GM19193 (cell line): ENCODE data around the gene GPC5.

Source experiments
- POLR2A ChIP-seq: IDR thresholded peaks from 4 replicates; pipeline ENCODE4 v1.6.1; 2011; ENCODE audit not compliant: insufficient read depth, insufficient read length; ENCODE audit errors: extremely low read depth

Gene GPC5

DNA sequence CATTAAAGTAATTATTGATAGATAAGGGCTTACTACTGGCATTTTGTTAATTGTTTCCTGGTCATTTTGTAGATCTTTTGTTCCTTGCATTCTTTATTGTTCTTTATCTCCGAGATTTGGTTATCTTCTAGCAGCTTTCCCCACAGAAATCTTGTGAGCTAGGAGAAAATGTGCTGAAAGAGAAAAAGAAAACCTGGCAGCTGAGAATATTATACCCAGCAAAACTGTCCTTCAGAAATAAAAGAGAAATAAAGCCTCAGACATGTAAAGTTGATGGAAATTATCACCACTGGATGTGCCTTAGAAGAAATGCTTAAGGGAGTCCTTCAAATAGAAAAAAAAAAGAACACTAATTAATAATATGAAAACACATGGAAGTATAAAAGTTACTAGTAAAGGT is 1363.3 kb downstream of the GPC5 start:
- no peak for TF ChIP-seq POLR2A

DNA sequence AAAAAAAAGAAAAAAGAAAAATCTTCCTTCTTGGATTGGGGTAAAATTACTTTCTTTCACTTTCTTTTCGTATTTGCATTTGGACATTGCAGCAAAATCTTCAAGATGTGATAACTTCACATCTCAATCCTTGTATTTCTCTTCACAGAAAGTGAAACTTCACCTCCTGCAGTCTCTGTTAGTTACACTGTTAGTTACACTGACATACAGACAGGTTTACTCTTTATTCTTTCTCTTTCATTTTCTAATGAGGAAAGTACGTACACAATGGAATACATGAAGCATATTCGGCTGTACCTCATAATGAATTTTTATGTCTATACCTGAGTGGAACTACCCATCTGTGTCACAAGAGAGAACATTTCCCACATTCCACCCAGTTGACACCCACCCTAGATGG is 1369.0 kb downstream of the GPC5 start:
- TF ChIP-seq POLR2A = no peak

DNA sequence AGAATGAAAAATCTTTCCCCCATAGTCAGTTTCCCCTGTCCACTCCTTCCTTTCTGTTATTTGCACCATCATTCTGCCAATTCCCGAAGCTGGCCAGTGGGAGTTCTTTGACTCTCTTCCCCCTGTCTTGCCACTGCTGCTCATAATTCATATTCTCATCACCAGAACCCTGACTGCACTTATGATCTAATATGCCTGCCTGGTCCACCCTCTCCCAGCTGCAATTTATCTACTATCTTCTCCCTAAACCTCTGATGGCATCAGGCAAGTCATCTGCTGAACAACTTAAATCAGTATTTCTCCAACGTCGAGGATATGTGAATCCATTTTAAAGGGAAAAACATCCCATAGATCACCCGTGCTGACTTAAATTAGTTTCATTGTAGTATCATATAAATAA is 1370.2 kb downstream of the GPC5 start:
- TF ChIP-seq POLR2A = no peak

DNA sequence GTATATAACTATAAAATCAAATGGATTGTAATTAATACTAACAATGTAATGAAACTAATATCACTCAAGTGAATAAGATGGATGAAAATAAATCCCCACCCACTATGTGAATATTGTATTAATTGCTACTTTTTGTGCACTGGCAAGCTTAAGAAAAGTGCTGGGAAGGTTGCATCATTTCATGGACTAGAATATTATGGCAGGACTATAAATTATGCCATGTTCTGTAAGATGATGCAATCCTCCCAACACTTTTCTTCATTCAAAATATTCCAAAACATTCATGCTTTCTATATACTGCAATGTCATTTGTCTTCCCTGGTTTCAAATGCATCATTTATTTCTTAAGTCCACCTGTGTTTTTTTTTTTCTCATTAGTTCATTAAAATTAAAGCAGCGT is 1370.6 kb downstream of the GPC5 start:
- no peak for TF ChIP-seq POLR2A

DNA sequence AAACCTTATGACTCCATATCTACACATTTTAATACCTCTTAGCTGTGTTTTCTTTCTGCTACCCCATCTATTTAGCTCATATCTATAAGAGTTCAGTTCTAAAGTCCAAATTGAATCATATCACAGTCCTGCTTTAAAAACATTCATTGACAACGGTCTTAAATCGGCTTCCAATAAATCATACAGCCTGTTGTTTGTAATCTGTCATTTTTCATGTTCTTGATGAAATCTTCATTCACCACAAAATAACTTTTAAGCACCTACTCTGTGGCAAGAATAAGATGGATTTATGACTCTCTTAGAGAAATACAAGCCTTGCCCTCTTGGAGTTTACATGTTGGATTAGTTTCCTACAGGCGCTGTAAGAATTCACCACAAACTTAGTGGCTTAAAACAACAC is 1377.2 kb downstream of the GPC5 start:
- no peak for TF ChIP-seq POLR2A

DNA sequence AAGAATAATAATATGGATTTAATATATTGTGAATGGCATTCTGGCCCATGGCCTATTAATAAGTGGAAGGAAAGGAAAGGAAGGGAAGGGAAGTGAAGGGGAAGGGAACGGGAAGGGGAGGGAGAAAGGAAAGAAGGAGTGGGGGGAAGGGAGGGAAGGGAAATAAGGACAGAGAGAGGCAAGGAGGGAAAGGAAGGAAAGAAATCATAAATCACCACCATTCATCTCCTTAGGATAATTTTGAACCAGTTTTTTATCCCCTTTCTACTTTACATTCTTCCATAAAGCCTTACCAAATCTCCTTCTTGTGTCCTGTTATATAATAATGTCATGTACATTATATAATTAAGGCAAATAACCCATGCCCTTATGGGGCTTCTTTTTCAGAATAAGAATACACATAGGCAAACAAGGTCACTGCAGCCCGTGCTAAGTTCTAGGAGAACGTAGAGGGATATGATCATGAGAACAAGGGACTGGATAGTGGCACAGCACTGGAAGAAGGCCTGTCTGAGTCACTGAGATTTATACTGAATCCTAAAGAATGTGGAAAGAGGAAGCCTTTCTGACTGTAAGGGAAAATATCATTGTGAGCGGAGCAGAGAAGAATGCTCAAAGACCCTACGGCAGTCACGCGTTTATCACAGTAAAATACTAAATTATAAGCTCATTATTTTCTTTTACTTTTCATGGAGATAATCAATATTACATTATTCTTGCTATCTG is 1383.7 kb downstream of the GPC5 start:
- TF ChIP-seq POLR2A = no peak

DNA sequence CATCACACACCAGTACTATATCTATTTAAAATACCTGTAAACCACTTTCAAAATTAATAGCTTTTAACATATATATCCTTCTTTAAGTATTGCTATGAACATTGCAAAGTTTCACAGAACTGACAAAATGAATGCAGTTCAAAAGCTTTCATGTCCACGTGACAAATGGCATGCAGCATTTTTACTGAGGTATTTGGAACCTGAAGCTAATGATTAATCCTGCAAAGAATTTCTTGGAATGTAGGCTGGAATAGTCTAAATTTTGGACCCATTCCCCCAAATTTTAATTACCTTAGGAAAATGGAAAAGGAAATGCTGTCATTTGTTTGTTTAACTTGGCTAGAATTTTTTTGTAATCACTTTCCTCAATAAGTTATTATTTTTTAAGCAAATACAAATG is 1404.4 kb downstream of the GPC5 start:
- TF ChIP-seq POLR2A = no peak

DNA sequence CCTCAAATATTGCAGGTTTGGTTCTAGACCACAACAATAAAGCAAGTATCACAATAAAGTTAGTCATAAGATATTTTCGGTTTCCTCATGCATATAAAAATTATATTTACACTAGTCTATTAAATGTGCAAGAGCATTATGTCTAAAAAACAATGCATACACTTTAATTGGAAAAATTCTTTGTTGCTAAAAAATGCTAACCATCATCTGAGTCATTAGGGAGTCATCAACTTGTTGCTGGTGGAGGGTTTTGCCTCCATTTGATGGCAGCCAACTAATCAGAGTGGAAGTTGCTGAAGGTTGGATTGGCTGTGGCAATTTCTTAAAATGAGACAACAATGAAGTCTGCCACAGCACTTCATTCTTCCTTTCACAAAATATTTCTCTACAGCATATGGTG is 1405.9 kb downstream of the GPC5 start:
- no peak for TF ChIP-seq POLR2A

DNA sequence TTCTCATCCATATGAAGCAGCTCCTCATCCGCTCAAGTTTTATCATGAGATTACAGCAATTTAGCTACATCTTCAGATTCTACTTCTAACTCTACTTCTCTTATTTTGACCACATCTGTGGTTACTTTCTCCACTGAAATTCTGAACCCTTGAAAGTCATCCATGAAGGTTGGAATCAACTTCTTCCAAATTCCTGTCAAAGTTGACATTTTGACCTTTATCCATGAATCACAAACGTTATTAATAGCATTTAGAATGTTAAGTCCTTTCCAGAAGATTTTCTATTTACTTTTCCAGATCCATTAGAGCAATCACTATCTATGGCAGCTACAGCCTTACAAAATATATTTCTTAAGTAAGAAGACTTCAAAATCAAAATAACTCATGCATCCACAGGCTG is 1406.5 kb downstream of the GPC5 start:
- no peak for TF ChIP-seq POLR2A

DNA sequence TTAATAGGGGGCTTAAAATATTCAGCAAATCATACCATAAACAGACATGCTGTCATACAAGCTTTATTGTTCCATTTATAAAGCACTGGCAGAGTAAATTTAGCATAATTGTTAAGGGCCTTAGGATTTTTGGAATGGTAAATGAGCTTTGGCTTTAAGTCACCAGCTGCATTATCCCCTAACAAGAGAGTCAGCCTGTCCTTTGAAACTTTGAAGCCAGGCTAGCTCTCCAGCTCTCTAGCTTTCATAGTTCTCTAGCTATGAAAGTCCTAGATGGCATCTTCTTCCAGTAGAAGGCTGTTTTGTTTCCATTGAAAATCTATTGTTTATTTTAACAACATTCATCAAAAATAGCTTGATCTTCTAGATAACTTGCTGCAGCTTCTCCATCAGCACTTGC is 1407.3 kb downstream of the GPC5 start:
- TF ChIP-seq POLR2A = no peak

DNA sequence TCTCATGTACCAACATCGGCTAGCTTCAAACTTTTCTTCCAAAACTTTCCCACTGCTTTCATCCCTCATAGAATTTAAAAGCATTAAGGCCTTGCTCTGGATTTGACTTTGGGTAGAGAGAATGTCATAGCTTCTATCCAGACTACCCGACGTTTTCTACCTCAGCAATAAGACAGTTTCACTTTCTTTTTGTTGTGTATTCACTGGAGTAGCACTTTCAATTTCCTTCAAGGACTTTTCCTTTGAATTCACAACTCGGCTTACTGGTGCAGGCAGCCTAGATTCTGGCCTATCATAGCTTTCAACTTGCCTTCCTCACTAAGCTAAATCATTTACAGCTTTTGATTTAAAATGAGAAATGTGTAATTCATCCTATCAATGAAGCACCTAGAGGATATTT is 1407.8 kb downstream of the GPC5 start:
- TF ChIP-seq POLR2A = no peak

DNA sequence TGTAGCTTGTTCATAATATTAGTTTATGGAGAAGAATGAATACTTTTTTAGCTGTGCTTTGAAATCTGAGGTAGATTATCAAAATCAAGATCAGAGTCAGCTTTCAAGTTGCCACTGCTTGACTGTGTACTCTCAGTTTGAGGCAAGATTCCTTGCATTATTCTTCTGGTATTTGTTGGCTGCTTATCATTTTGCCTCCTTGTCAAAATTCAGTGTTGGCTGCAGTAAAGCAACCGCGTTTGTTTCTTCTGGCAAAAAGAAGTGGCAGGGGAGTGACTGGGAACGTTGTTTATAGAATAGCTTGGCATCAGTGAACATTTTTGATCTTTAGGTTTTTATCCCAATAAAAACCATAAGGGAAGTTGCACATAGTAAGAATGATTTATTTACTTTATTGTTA is 1408.9 kb downstream of the GPC5 start:
- TF ChIP-seq POLR2A = no peak

DNA sequence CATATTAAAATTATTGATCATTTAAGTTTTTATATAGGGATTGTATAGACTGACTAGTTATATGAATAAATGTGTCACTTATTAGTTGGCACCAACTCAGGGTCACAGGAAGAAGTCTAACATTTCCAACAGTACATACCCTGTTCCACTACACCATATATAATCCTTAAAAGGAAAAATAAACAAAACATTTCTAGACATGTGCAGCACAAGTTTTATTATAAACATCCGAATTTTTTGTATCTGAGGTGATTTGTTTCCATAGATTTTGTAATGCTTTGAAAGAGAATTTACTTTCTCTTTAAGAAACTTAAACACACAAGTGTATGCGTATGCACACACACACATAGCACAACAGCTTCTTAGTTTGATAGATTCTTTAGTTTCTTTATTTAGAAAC is 1409.5 kb downstream of the GPC5 start:
- TF ChIP-seq POLR2A = no peak

DNA sequence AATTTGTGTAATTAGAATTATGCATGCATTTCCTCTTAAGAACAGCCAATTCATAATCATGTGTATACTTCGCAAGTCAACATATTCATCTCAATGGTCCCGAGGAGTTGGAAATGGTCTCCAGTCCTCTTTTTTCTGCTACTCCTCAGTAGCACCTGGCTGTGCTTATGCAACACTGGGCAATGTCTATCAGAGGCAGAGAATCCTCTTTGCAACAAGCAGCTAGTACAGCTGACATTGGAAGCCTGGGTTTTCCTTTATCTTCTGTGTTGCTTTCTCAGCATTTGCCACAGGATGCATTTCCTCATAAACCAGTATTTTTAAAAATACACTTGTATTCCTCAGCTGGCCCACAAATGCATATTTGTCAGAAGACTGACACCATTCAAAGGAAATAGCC is 1422.9 kb downstream of the GPC5 start:
- no peak for TF ChIP-seq POLR2A

DNA sequence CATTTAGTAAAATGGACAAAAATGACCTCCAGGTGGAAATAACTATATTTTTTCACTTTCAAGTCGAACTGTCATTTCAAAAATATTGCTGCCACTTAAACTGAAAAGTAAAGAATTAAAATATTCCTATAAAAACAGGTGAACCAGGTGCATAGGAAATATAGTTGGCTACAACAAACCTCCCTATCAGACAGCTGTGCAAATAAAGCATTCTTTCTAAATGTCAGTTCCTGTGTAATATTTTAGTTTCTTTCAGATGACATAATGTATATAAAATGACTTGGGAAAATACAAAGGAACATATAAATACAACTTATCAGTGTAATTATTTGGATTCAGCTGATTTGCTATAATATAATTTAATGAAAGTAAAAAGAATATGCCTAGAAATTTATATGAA is 1424.6 kb downstream of the GPC5 start:
- TF ChIP-seq POLR2A = no peak

DNA sequence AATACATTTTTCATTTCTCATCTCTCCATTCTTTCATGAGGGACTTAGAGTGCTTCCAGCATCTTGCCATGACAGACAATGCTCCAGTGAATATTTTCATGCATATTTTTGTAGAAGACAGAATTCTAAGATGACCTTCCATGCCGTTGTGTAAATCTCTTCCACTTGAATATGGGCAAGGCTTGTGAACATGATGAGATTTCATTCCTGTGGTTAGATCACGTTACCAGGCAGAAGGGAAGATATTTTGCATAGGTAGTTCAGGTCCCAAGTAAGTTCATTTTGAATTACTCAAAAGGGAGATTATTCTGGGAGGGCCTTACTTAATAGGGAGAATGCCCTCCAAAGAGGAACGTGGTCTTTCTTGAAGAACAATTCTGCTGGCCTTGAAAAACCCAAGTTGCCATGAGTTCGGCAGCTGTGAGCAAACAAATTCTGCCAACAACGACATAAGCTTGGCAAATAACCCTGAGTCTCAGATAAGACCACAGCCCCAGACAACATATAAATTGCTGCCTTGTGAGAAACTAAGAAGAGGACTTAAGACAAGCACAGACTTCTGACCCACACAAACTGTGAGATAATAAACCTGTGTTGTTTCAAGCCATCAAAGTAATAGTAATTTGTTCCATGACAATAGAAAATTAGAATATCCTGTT is 1427.6 kb downstream of the GPC5 start:
- TF ChIP-seq POLR2A = no peak

DNA sequence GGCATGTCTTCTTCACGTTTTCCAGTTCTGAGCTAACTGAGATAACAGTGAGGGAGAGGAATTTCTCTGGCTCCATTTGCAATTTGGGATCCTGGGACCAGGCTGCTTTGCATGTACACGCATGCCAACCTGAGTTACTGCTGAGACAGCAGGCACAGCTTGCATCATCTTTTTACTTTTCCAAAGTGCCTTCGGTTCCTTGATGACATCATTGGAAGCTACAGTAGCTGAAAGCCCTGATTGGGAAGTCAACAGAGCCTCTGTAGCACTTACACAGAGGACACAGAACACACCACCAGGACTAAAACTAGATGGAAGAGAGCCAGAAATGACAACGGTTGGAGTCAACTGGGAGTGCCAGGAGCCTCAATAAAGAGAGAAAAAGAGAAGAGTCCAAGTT is 1429.1 kb downstream of the GPC5 start:
- TF ChIP-seq POLR2A = no peak

DNA sequence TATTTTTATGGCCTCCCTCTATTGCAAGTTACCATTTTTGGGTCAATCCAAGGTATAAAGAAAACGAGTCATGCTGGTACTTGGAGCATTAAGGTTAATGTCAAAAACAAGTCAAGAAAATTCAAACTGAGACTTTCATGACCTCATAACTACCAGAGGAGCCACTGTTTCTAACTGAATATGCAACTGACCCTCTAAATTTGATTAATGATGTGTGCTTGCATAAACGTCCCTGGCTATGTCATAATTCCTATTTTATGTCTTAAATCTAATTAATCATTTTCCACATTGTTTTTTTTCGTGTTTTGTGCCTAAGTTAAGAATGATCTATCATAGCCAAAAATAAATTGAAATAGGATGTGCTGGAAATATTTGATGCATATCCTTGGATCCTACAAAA is 1431.5 kb downstream of the GPC5 start:
- TF ChIP-seq POLR2A = no peak

DNA sequence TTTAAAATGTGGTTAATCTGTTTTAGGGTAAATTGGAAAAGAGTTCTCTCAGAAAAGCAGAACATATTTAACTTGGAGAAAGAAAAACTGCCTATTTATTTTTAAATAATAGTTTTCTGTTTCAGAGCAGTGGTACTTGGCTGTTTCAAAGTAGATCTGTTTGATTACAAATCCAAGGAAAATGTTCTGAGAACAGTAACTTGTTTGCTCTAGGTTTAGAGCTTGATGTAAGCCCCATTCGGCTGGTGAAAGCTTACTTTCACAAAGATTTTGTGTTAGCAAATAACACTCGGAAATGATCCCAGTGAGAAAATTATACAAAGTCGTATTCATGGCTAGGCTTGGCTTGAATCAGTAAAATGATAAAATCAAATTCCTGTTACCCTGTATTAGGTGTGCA is 1432.4 kb downstream of the GPC5 start:
- no peak for TF ChIP-seq POLR2A
